HG03139 (cell line): Measurements from ENCODE around the gene COL23A1.
"Not testable (repeated sequence)": the region's sequence is repeated elsewhere in the genome, so short reads cannot be mapped to it uniquely, and the experiment has no call there.

Experiments used
- ATAC-seq: cut with Tn5 transposase; IDR thresholded peaks from one replicate; pipeline ENCODE4 v1.9.1; 2021; ENCODE audit not compliant: unreplicated experiment

COL23A1 gene

DNA sequence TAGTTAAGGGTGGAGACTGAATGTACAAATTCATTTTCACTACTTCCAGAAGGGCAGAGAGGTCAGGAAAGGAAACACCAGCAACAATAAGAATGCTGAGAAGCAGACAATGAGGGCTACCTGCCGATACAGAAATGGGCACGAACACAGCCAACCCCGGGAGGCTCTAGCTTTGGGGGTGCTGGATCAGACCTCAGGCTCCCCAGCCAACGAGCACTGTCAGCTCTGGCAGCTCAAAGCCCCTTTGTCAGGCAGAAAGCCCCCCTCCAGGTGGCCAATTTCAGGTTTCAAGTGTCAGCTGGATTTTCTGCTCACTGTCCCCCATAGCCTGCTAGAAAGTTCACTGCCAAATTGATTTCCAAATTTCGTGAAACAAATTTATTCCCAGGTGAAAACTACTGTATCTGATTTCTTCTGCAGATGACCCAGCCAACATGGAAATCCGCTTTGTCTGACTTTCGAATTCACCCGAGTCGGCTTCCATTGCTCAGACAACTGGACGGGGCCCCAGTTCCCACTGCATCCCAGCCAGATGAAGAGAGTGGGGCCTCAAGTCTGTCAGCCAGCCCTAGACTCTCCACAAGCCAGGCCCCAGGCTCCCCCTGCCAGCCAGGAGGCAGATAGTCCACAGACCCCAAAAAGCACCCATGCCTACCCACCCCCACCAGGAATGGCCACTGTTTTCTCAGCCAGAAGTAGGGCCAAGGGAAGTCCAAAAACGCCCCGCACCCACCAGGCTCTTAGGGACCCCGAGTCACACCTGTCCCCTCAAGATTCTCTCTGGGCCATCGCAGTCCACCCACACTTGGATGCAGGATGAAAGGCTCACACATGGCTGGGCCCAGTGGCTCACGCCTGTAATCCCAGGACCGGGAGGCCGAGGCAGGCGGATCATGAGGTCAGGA, 261.1 kb downstream of the COL23A1 start:
- no peak for ATAC-seq

DNA sequence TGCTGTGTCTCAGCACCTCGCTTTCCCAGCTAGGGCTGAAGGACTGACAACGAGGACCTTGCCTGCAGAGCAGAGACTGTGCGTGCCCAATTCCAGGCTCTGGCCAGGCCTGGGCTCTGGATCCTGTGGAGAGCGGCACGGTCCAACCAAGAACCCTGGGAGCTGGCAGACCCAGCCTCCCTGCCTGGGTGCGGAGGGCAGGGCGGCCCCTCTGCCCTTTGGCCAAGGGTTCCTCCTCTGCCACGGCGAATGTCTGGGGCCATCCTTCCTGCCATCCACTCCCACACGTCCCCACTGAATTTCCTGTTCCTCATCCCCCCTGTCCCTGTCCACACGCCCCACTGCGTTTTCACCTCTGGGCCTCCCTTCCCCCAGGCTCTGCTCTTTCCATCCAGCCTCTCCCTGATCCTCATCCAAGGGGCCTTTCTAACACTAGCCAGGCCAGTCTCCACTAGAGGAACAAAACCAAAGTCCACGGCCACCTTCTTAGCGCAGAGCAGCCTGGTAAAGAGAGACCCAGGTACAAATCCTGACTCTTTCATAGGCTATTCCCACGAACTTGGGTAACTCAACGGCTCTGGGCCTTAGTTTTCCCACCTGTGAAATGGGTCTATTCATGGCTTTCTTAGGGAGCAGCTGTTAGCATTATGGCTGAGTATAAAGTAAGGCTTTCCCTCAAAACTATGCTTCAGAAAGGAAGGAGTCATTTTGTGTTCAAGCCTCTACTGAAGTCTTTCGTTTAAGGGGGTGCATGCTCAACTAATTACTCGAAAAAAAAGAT, 262.1 kb downstream of the COL23A1 start:
- no peak for ATAC-seq

GRCh38 chr5:178327446-178327845, 262.7 kb downstream of the COL23A1 start:
- ATAC-seq, result no peak

DNA sequence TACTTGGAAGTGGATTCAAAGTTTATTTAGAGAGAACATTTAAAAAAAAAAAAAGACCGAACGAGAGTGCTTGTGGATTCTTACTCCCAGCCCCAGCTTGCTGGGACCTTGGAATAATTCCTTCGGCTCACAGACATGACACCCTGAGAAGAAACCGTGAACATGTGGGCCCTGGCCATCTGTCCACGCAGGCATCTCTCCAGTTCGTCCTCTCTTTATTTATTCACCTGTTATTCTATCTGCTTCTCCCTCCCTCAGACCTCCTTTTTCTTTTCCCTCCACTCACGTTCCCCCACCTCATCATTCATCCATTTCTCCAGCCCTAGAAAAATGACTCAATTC, 263.8 kb downstream of the COL23A1 start:
- no peak for ATAC-seq

DNA sequence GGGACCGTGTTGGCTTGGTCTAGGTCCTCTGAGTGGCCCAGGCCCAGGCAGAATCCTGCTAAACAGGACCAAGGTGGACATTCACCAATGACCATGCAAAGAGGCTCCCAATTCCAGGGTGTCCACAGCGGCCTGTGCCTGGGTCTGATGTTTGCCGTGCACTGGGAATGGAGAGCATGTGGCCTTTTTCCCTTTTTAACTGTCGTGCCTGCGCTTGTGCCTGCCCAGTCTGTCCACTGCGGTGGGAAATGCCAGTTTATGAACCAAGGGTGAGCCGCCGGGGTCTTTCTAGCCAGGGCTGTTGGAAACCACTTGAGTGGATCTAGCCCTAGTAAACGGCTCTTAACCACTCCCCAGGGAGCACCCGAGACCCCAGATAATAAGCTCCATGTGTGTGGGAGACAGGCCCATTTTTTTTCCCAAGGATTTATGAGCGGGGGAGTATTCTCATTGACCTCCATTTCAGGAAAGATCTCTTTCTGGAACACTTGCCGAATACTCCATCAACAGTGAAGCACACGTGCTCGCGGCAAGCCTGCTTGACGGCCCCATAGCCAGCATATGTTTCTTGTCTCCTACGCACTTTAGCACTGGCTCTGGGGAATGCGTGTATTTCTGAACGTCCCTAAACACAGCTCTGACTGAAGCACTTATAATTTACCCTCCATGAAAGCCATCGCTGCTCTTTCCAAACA, 264.4 kb downstream of the COL23A1 start:
- no peak for ATAC-seq

GRCh38 chr5:178325311-178325678, 264.9 kb downstream of the COL23A1 start:
- no peak for ATAC-seq

GRCh38 chr5:178324481-178325310, 265.5 kb downstream of the COL23A1 start:
- ATAC-seq, result no peak

DNA sequence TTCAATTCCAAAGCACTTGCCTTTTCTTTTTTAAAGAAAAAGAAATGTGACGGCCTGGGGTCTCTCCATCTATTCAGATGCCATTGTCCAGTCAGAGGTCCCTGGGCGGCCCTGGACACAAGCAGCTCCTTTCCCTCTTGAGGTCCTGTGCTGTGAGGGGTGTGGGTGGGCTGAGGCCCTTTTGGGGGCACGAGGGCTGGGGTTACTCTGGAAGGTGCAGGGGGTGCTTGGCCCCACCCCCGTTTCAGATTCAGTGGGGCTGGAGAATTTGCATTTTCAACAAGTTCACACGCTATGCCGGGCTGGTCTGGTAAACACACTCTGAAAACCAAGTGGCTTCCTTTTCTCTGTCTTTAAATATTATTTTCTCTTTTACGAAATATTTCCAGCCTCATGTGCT, 266.2 kb downstream of the COL23A1 start:
- no peak for ATAC-seq

DNA sequence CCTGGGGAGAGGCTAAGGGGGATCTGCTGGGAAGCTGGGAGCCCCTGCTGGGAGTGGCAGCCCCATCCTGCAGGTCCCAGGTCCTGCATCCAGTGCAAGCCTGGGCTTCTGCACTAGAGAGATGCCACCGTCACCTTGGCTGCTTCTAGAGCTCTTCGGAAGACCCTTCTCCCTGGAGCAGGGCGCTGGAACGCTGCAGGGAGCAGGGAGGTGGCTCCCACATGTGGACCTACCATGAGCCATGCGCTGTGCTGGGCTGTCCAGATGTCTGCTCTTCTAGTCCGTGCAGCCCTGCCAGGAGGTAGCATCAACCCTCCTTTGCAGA, 266.7 kb downstream of the COL23A1 start:
- no peak for ATAC-seq

GRCh38 chr5:178322736-178323540, 267.3 kb downstream of the COL23A1 start:
- ATAC-seq, result no peak

- ATAC-seq, result no peak
These were observed 269.8 kb downstream of the COL23A1 start for GRCh38 chr5:178320281-178320855.

DNA sequence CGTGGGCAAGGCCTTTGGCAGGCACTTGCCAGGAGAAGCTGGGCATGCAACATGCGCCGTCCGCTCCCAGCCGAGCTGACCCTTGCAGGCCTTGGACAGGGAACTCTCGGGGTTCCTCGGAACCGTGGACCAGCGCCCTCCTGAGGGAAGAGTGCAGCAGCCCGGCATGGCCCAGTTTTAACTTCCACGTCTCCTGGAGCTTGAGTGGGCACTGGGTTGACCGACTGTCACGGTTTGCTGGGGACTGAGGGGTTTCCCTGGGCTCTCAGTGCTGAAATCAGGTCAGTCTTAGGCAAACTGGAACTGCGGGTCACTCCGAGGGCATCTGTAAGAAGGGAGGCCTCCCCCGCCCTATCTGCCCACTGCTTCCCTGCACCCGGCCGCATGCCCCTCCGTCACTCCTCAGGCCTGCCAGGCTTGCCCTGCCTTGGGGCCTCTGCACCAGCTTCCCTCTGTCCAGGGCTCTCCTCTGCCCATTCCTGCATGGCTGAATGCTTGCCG, 270.6 kb downstream of the COL23A1 start:
- ATAC-seq, result no peak

GRCh38 chr5:178318893-178319292, 271.3 kb downstream of the COL23A1 start:
- ATAC-seq, result no peak

DNA sequence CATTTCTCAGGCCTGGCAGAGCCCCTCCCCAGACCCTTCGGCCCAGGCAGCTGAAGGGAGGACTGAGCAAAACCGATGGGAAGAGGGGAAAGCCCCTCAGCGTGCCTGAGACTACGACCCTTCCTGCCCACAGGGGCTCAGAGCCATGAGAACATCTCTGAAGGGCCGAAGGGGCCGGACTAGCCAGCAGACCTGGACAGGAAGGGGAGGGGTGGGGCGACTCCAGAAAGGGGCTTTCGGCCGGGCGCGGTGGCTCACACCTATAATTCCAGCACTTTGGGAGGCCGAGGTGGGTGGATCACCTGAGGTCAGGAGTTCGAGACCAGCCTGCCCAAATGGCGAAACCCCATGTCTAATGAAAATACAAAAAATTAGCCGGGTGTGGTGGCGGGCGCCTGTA, 271.8 kb downstream of the COL23A1 start:
- no peak for ATAC-seq

- ATAC-seq, result not testable (repeated sequence)
These were observed 272.5 kb downstream of the COL23A1 start for GRCh38 chr5:178317727-178318126.

DNA sequence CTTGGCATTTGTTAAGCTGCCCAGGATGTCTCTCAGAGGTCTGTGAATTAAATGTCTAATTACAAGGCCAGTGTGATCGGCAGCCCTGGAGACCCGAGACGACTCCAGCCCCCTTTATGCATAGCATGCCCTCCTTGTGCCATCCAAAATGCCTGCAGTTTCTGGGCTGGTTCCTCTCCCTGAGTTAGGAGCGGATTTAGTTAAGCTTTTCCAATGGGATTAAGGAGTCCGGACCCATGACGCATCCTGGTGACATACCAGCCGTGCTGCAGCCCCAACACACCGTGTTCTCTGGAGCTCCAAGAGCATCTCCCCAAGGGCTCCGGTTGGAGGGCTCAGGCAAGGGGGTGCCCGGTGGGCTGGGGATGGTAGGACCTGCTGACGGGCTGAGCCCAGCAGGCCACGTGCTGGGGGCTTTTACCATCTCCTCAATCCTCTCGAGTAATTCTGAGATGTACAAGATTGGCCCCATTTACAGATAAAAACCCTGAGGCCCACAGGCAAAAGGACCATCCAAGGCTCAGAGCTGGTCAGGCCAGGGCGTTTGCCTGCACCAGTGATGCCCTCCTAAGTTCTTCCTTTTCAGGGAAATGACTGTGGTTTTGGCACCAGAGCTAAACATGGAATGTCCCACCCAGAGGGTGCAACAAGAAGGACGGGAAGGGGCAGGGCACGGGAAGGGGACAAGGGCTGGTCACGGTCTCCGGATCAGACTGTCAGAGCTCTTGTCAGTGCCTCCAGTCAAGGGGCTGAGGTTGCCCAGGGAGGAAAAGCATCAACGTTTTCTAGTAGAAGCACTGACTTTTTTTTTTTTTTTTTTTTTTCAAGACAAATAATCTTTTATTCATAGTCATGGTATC, 275.0 kb downstream of the COL23A1 start:
- ATAC-seq, result no peak

- no peak for ATAC-seq
These were observed 276.0 kb downstream of the COL23A1 start for GRCh38 chr5:178314061-178314660.

DNA sequence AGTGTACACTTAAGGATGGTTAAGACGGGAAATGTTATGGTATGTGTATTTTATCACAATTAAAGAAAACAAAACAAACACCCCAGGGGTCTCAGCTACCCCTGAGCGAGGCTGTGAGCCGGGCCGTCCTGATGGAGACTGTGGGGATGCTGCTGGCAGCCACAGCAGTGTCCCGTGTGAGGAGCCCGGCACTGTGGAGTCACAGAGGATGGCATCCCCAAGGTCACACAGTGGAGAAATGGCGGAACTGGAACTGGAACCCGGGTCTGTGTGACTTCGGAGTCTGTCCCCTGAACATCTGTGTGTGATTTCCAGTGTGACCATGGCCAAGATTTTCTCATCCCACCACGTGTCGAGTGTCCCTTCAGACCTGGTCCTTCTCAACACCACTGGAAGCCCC, 276.9 kb downstream of the COL23A1 start:
- ATAC-seq, result no peak
